ENCODE results near the gene PROS1.
A peak's percentile ranks its signal among the peaks of the same experiment; 100 is the strongest.
"Not testable (repeated sequence)": the region's sequence is repeated elsewhere in the genome, so short reads cannot be mapped to it uniquely, and the experiment has no call there.

Gene PROS1

DNA sequence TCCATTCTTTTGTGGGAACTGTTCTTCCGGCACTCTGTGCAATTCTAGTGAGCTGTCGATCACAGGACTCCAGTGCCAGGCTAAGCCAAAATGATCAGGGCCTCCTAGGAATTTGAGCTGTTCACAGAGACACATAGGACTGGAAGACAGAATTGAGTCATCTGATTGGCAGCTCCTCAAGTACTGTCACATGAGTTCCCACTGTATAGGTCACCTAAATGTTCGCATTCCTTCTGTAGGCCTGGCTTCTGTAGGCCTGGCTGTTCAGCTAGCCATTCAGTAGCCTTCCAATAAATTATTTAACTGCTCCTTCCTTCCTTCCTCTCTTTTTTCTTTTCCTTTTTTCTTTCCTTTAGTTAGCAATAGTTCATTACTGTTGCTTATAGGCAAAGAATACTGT lies 4.3 kb downstream of the PROS1 start:
- peak; percentile 82 for DNase-seq (ENCODE audit: low spot score)

DNA sequence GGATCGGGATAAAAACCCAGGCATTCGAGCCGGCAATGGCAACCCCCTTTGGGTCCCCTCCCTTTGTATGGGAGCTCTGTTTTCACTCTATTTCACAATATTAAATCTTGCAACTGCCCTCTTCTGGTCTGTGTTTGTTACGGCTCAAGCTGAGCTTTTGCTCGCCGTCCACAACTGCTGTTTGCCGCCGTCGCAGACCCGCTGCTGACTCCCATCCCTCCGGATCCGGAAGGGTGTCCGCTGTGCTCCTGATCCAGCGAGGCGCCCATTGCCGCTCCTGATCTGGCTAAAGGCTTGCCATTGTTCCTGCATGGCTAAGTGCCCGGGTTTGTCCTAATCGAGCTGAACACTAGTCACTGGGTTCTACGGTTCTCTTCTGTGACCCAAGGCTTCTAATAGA lies 8.6 kb downstream of the PROS1 start:
- DNase-seq (ENCODE audit: low spot score) = not testable (repeated sequence)

DNA sequence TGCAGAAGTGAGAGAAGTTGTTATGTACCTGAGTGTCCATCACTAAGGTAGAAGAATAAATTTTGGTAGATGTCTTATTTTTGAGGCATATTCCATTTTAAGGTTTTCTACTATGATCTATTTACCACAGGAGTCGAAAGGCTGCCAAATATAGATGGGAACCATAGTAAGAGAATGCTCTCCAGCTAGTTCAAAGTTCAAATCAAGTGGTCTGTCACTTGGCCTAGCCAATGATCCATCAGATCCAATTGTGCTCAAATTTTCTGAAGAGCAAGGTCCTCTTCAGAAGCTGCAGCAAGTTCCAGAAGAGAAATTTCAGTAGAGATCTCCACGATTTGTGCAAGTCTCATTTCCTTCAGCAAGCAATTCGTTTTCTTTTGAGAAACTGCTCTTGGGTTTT lies 10.9 kb downstream of the PROS1 start:
- no peak for DNase-seq (ENCODE audit: low spot score)

DNA sequence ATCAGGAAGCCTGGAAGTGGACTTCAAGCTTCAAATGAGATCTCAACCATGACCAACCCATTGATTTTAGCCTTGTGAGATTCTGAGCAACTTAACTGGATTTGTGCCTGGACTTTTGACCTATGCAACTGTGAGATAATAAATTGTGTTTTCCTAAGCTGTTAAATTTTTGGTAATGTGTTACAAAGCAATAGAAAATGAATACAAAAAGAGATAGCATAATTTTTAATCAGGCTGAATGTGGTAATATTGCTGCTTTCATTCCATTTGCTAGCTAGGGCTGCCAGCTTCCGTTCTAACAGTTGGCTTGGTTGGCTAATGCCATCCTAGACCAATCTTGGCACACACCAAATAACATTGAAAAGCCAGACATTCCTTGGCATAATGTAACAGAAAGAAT lies 12.2 kb downstream of the PROS1 start:
- DNase-seq (ENCODE audit: low spot score) = no peak

DNA sequence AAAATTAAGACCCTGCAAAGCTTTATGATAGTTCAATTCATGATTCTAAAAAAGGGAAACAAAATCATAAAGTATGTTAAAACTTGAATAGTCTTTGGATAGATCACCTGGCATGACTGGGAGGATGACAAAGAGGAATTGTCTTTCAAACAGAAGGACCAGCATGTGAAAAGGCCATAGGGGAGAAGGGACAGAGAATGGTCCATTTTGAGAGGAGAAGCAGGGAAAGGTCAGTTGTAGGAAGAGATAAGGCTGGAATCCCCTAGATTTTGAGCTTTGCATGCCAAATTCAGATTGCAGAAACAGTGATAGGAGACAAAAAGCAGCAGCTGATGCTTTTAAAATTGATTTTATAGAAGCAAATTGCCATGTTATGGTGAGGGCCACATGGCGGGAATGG lies 12.7 kb downstream of the PROS1 start:
- DNase-seq (ENCODE audit: low spot score) = no peak

DNA sequence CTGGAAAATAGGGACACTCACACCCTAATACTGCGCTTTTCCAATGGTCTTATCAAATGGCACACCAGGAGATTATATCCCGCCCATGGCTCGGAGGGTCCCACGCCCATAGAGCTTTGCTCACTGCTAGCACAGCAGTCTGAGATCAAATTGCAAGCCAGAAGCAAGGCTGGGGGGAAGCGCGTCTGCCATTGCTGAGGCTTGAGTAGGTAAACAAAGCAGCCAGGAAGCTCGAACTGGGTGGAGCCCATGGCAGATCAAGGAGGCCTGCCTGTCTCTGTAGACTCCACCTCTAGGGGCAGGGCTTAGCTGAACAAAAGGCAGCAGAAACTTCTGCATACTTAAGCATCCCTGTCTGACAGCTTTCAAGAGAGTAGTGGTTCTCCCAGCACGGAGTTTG lies 23.7 kb downstream of the PROS1 start:
- DNase-seq (ENCODE audit: low spot score) = not testable (repeated sequence)

DNA sequence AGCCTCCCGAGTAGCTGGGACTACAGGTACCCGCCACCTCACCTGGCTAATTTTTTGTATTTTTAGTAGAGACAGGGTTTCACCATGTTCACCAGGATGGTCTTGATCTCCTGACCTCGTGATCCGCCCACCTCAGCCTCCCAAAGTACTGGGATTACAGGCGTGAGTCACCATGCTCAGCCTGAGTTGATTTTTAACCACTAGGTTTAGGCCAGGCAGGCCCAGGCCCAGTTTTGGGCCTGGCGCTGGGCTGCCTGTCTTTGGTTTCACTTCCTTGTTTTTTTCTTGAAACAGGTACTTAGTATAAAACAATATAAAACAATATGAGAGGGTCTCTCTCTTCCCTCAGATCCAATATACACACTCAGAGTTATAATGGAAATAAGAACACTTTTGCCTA lies 36.2 kb downstream of the PROS1 start:
- DNase-seq (ENCODE audit: low spot score) = not testable (repeated sequence)

DNA sequence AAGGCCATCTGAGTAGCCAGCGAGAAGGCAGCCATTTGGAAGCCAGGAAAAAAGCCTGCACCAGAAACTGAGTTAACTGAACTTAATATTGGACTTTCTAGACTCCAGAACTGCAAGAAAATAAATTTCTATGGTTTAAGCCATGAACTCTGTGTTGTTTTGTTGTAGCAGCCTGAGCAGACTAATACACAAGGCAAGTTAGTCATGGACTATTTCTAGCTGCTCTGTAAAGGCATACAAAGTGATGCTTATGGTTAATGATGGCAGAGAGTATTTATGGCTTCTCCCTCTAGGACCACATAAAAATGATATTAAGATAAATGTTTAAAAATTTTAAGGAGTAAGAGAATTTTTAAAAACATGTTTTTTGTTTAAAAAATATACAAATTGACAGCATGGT lies 37.1 kb downstream of the PROS1 start:
- no peak for DNase-seq (ENCODE audit: low spot score)

DNA sequence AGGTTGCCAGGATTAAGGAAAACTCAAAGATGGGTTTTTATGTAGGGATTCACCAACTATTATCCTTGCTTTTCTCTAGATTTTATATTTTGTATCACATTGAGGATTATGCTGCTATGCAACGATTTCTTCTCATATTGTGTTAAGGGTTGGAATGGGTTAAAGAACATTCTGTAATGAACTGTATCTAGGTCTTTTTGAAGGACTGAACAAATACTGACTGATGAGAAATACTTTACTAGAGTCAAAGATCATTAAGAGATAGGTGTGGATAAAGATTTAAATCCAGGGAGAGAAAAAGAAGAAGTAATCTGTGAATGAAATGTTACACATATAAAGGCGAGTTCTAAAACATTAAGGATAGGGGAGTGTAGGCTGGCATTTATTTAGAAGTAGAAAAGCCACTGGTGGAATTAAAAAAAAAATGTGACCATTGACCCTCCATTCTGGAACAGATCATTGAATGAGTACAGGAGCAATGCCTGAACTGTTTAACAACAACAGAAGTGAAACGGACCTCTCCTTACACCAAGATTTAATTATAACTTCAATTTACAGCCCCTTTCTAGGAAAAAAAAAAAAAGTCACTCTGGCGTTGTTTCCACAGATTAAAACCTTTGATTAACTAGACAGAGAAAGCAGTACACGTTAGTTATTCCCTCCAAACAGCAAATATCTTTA lies 39.2 kb downstream of the PROS1 start:
- DNase-seq (ENCODE audit: low spot score) = no peak

DNA sequence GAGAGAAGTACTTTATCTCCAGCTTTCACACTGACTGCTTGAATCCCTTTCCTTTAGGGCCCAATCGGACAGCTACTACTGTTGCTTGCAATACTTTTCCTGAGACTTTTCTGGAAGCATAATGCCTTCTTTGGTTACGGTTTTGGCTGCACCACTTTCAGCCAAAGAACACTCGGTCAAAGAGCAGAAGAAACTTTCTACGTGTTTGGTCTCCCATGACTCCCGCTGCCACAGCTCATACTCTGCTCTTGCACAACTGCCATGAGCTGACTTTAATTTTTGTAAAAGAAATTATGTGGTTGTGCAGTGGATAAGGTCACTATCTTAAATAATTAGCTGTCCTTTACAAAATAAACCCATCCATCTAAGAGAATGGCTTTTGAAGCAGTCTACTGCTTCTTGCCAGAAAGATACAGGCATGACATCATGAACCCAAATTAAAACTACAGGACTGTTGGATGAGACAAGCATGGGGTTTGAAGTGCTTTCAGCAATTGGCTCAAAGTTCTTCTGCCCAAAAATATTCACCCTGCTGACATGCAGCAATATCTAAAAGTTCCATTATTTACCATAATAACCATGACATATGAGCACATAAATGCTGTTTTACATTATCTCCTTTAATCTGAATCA lies 42.0 kb downstream of the PROS1 start:
- DNase-seq (ENCODE audit: low spot score) = no peak

DNA sequence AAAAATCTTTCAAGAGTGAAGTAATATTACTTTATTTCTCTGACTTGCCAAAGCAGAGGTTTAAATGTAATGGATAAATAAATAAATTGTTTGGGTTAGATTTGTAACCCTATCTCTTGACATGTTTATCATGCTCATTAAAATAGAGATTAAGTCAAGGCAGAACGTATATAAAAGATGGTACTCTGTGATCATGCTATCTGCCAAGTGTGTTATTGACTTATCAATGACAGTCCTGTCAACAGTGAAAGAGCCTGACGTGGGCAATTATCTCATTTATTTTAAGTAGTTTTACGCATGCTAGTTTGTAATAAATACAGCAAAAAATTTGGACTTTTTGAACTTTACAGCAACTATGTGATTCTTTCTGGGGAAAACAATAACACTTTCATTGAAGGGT lies 43.7 kb downstream of the PROS1 start:
- no peak for DNase-seq (ENCODE audit: low spot score)

DNA sequence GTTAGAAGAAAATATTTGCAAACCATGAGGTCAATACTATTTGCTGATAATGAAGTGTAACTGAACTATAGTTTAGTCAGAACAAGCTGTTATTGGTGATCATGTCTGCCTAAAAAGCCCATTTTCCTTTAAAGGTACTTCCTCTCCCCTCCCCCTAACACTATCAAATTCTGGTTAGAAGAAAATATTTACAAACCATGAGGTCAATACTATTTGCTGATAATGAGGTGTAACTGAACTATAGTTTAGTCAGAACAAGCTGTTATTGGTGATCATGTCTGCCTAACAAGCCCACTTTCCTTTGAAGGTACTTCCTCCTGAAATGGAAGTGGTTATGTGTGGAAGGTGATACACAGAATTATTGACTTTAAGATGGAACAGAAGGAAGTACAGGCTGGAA lies 46.9 kb downstream of the PROS1 start:
- DNase-seq (ENCODE audit: low spot score) = no peak

DNA sequence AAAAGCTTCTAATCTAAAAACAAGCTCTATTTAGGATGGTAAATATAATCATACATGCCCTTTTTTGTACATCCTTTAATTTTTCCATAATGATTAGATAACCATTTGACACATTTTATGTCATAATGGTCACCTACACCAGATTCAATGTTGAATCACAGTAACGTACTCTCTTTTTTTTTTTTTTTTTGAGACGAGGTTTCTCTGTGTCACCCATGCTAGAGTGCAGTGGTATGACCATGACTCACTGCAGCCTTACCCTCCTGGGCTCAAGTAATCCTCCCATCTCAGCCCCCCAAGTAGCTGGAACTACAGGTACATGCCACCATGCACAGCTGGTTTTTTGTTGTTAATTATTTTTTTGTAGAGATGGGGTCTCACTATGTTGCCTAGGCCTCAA lies 49.2 kb downstream of the PROS1 start:
- DNase-seq (ENCODE audit: low spot score) = peak; percentile 54

DNA sequence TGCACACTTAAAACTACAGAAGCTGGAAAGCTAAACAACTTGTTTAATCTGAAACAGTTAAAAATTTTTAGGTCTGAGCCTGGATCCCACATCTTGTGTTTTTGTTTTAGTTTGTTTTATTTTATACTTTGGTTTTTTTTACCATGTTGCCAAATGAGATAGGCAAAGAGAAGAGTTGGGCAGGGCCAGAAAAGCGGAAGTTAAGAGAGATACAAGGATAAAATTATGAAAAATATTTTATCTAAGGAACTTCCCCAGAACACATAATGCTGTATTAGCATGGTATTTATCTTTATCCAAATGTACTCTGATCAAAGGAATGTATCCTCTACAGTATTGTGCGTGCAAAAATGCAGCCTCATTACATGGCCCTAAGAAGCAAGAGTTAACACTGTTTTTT lies 50.7 kb downstream of the PROS1 start:
- DNase-seq (ENCODE audit: low spot score) = no peak

DNA sequence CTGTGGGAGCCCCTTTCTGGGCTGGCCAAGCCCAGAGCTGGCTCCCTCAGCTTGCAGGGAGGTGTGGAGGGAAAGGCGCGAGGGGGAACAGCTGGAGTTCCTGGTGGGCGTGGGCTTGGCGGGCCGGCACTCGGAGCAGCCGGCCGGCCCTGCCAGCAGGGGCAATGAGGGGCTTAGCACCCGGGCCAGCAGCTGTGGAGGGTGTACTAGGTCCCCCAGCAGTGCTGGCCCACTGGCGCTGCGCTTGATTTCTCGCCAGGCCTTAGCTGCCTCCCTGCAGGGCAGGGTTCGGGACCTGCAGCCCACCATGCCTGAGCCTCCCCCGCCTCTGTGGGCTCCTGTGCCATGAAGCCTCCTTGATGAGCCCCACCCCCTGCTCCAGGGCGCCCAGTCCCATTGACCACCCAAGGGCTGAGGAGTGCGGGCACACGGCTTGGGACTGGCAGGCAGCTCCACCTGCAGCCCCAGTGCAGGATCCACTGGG lies 56.1 kb downstream of the PROS1 start:
- not testable (repeated sequence) for DNase-seq (ENCODE audit: low spot score)

DNA sequence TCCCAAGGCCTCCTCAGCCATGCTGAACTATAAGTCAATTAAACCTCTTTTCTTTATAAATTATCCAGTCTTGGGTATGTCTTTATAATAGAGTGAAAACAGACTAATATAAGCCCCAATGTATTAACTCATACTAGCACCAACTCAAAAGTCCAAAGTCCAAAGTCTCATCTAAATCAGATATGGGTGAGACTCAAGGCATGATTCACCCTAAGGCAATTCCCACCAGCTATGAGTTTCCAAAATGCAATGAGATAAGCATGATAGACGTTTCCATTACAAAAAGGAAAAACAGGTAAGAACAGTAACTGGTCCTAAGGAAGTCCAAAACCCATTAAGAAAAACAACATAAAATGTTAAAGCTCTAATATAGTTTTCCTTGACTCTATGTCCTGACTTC lies 60.1 kb downstream of the PROS1 start:
- DNase-seq (ENCODE audit: low spot score) = peak; percentile 35

DNA sequence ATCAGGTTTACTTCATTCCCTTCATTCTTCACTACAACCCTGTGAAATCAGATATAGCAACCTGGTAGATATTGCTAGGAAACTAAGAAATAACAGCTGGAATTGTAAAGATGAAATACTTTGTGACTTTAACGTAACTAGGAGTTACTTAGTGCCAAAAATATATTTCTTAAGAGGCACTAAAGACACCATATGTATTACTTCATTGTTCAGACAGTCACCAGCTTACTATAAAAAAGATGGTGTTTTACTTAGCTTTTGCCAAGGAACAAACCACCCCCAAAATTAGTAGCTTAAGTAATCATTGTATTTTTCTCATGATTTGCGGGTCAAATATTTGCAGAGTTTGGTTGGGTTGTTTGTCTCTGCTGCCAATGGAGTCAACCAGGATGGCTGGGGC lies 62.5 kb downstream of the PROS1 start:
- no peak for DNase-seq (ENCODE audit: low spot score)

DNA sequence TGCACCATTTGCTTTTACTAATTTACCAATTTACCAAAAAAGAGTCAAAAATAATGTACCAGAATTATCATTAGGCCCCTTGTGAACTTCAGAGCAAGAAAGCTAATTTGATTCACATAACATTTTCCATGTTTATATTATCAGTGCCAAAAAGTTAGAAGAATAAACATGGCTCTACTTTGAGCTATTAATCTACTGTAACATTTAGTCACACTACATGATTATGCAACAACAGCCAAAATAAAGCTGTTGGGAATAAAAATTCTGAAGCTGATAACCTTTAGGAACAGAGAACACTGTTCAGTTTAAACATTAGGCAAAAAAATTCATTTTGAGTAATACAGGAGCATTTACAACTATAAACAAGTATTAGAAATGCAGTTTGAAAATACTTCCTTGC lies 63.6 kb downstream of the PROS1 start:
- DNase-seq (ENCODE audit: low spot score) = no peak

DNA sequence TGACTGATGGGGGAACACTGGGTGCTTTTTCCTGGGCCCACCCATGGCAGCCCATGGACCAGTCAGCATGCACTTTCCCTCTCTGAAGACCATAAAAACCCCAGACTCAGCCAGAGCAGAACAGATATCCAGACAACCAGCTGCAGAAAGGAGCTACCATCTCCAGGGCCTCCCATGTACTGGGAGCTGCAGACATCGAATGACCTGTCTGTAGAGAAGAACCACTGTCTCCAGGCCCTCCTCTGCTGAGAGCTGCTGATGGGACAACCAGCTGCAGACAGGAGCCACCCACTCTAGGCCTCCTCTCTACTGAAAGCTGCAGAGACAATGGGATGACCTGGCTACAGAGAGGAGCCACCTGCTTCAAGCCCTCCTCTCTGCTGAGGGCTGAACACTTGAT lies 66.6 kb downstream of the PROS1 start:
- no peak for DNase-seq (ENCODE audit: low spot score)

DNA sequence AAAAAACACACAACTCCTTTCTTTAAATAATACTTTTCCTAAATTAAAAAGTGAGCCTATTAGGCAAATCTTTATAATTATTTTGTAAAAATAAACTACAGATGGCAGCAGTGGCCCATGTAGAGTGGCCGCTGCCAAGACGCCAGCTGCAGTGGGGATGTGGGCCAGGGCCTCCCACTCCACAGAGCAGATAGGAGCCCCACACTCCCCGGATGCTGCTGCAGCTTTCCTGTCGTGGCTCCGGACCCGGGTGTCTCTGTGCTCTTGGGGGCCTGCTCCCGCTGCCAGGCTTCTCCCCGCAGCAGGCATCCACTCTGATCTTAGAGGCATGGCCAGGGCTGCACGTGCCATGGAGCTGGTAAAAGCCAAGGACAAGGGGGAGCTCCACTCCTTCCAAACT lies 67.5 kb downstream of the PROS1 start:
- DNase-seq (ENCODE audit: low spot score) = no peak

DNA sequence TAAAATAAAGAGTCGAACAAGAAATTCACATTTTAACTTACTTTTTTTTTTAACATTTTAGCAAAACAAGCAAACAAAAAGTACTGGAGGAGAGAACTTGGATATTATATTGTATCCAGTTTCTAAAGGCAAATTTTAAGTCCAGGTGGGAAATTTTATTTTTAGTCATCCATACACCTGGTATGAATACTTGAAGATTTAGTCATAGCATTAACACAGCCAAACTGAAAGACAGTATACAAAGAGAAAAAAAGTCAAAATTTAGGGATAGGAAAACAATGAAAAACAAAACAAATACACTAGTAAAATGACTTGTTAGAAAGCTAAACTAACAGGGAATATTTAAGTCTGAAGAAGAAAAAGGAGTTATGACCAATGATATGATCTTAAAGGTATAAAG lies 69.1 kb downstream of the PROS1 start:
- no peak for DNase-seq (ENCODE audit: low spot score)

DNA sequence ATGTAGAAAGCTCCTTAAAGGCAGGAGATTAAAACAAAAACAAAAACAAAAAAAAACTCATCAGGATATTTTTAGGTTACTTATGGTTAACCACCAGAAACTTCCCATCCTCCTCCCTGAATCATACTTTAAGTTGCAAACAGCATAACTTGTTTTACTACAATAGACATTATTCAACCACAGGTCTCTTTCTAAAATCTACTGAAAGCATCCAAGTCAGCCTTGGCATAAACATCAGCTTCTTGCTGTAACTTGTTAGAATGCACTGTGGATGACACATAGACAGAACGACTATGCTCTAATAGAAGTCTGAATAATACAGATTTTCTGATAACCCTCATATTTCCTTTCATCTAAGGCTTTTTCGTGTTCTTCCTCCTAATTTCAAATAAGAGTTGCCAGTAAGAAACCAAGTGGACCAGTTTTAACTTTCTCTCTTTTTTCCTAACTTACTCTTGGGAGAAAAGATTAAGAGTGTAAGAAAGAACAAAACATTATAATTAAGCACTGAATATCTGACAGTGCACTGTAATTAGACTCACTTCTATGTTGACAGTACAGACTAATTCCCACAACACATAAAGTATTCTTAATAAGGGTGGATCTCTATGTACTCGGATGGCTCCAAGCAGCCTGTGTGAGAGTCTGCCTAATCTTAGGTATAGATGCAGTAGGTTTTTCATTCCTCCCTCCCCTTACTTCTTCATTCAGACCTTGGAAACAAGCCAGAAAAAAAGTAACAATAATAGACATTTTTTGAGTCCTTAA lies 95.3 kb downstream of the PROS1 start:
- not testable (repeated sequence) for DNase-seq (ENCODE audit: low spot score)

DNA sequence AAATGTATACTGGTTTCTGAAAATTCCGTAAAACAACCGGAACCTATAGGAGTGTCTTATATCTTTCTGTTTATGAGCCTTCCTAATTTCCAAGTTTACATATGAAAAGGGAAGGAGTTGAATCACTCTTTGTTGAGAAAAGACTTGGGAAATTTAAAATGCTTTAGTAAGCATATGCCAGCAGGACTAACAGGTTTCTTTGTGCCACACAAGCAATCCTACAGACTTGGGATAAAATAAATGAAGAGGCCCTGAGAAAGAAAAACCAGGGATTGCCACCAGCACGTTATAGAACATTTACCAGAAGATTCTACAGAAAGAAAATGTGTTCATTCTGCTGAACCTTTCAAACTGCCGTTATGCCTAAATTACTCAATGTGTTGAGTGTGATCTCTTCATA lies 96.3 kb downstream of the PROS1 start:
- not testable (repeated sequence) for DNase-seq (ENCODE audit: low spot score)

Data from RKO (cell line).